Natural killer cell treated with Interleukin-12 subunit alpha and Interleukin-12 subunit beta and Interleukin-15 and Interleukin-18, amount 100 ng/mL, for 72 hours (primary cell): ENCODE data around the gene CHRNE. TPM values are rescaled to one million over a fixed set of nuclear protein-coding genes. Genes with fewer than 3 reads are reported as not detected.
A peak's percentile ranks its signal among the peaks of the same experiment; 100 is the strongest.

Experiments used
- ATAC-seq, 2 donors: fragments of 150-1000 bp; cut with Tn5 transposase in 1 of 2; sonication (Bioruptor Pico), chemical (Tn5 transposase) in 1 of 2; 2 replicates each; pipeline ENCODE4 v1.10.0; 2021
- DNase-seq: peaks from one replicate; pipeline ENCODE4 v3.0.0; 2022; ENCODE audit warnings: low spot score
- H3K27ac Mint-ChIP-seq, 2 donors: 1 replicate in 1 of 2; 2 replicates in 1 of 2; pipeline ENCODE4 v1.8.0; 2022; ENCODE audit warnings: mixed read lengths in 2 of 2, mild to moderate bottlenecking in 1 of 2, moderate library complexity in 1 of 2
- H3K27me3 Mint-ChIP-seq, 2 donors: 1 replicate in 1 of 2; 2 replicates in 1 of 2; pipeline ENCODE4 v1.8.0; 2022; ENCODE audit warnings: mixed read lengths in 2 of 2
- H3K36me3 Mint-ChIP-seq: one replicate; pipeline ENCODE4 v1.8.0; 2022; ENCODE audit warnings: mixed read lengths
- H3K4me1 Mint-ChIP-seq, 2 donors: 1 replicate in 1 of 2; 2 replicates in 1 of 2; pipeline ENCODE4 v1.8.0; 2022; ENCODE audit warnings: low read depth in 2 of 2, mixed read lengths in 2 of 2, mild to moderate bottlenecking in 1 of 2
- H3K4me3 Mint-ChIP-seq: one replicate; pipeline ENCODE4 v1.8.0; 2022; ENCODE audit warnings: mixed read lengths
- H3K9me3 Mint-ChIP-seq: 2 replicates; pipeline ENCODE4 v1.8.0; 2022; ENCODE audit warnings: mixed read lengths
- total RNA-seq, 2 donors: library from RNA; stranded (reverse); gene quantifications; one replicate each; pipeline ENCODE4 v1.2.3, GENCODE V29; 2022

CHRNE gene
- 1 to 10 TPM; 3.9 to 7.6 TPM for total RNA-seq

- peak within 1 kb of the TSS; percentile 82 to 92 for H3K27ac Mint-ChIP-seq
- no peaks in the 10 kb centered on the region for H3K27me3 Mint-ChIP-seq
- H3K4me3 Mint-ChIP-seq = peak within 1 kb of the TSS; percentile 84
- H3K36me3 Mint-ChIP-seq = no peaks in the 10 kb centered on the region
- ATAC-seq = peak; percentile 13 to 31
- DNase-seq = peak; percentile 76
- H3K4me1 Mint-ChIP-seq = peaks cover 26 to 38% of the 10 kb centered on the region in 2 donors
- no peaks in the 10 kb centered on the region for H3K9me3 Mint-ChIP-seq
Measured at GRCh38 chr17:4903051-4903818, at the start of gene CHRNE. TSS of gene CHRNE (minus strand) at chr17:4903098. CDS start at chr17:4903063, 35 bp downstream.

GRCh38 chr17:4951486-4951885, 48.6 kb upstream of the CHRNE start:
- peak overlapping the region; percentile 89 for H3K4me3 Mint-ChIP-seq
- ATAC-seq (no peak), DNase-seq (no peak)
- H3K9me3 Mint-ChIP-seq = no peaks in the 10 kb centered on the region
- peaks cover 7% of the 10 kb centered on the region for H3K36me3 Mint-ChIP-seq
- H3K27me3 Mint-ChIP-seq = no peaks in the 10 kb centered on the region
- H3K4me1 Mint-ChIP-seq = peaks cover 25 to 30% of the 10 kb centered on the region in 2 donors
- peak overlapping the region; percentile 78 to 96 for H3K27ac Mint-ChIP-seq

GRCh38 chr17:4950746-4951204, 47.9 kb upstream of the CHRNE start, which contains the start of gene ENO3:
TSS of gene ENO3 (plus strand) at chr17:4951119. CDS start at chr17:4951830, 711 bp downstream.
- Mint-ChIP-seq H3K36me3 (peaks cover 13% of the 10 kb centered on the region), H3K4me3 (peak within 1 kb of the TSS; percentile 89), H3K27ac (peak within 1 kb of the TSS; percentile 78 to 96), H3K27me3 (no peaks in the 10 kb centered on the region), H3K4me1 (peaks cover 27 to 31% of the 10 kb centered on the region in 2 donors), H3K9me3 (no peaks in the 10 kb centered on the region)
- no peak for DNase-seq
- no peak for ATAC-seq

GRCh38 chr17:4950075-4950745, 47.3 kb upstream of the CHRNE start:
- Mint-ChIP-seq H3K9me3 (no peaks in the 10 kb centered on the region), H3K4me1 (peaks cover 33 to 36% of the 10 kb centered on the region in 2 donors), H3K27ac (peak overlapping the region; percentile 78 to 96), H3K27me3 (no peaks in the 10 kb centered on the region), H3K36me3 (peaks cover 19% of the 10 kb centered on the region), H3K4me3 (peak overlapping the region; percentile 89)
- DNase-seq (no peak), ATAC-seq (peak; percentile 25 to 31)

GRCh38 chr17:4949321-4950074, 46.6 kb upstream of the CHRNE start:
- H3K9me3 Mint-ChIP-seq = no peaks in the 10 kb centered on the region
- H3K27me3 Mint-ChIP-seq = no peaks in the 10 kb centered on the region
- DNase-seq (peak; percentile 90), ATAC-seq (peak; percentile 57 to 63)
- peaks cover 40 to 44% of the 10 kb centered on the region in 2 donors for H3K4me1 Mint-ChIP-seq
- peaks cover 25% of the 10 kb centered on the region for H3K36me3 Mint-ChIP-seq
- peak overlapping the region; percentile 96 for H3K27ac Mint-ChIP-seq
- peak overlapping the region; percentile 100 for H3K4me3 Mint-ChIP-seq

GRCh38 chr17:4948931-4949320, 46.0 kb upstream of the CHRNE start:
- Mint-ChIP-seq H3K9me3 (no peaks in the 10 kb centered on the region), H3K4me3 (peak overlapping the region; percentile 100), H3K4me1 (peaks cover 45 to 49% of the 10 kb centered on the region in 2 donors), H3K36me3 (peaks cover 30% of the 10 kb centered on the region), H3K27me3 (no peaks in the 10 kb centered on the region), H3K27ac (peak overlapping the region; percentile 96)
- DNase-seq (peak; percentile 88), ATAC-seq (peak; percentile 67 to 77)

GRCh38 chr17:4948166-4948930, 45.5 kb upstream of the CHRNE start, which contains the start of gene PFN1:
TSS of gene PFN1 (minus strand) at chr17:4948530. CDS start at chr17:4948394, 136 bp downstream.
- DNase-seq = peak; percentile 93
- peak; percentile 63 to 79 for ATAC-seq
- H3K9me3 Mint-ChIP-seq = no peaks in the 10 kb centered on the region
- H3K4me1 Mint-ChIP-seq = peaks cover 47 to 55% of the 10 kb centered on the region in 2 donors
- H3K27ac Mint-ChIP-seq = peak within 1 kb of the TSS; percentile 96
- H3K36me3 Mint-ChIP-seq = peaks cover 31% of the 10 kb centered on the region
- H3K4me3 Mint-ChIP-seq = peak within 1 kb of the TSS; percentile 100
- no peaks in the 10 kb centered on the region for H3K27me3 Mint-ChIP-seq

- ATAC-seq = peak; percentile 50 to 62
- peaks cover 55 to 63% of the 10 kb centered on the region in 2 donors for H3K4me1 Mint-ChIP-seq
Measured at GRCh38 chr17:4947411-4948165, 44.7 kb upstream of the CHRNE start.

GRCh38 chr17:4947010-4947410, 44.1 kb upstream of the CHRNE start:
- no peak for DNase-seq
- H3K4me1 Mint-ChIP-seq = peaks cover 59 to 68% of the 10 kb centered on the region in 2 donors

More at GRCh38 chr17:4947411-4948165, 44.7 kb upstream of the CHRNE start:
- no peaks in the 10 kb centered on the region for H3K27me3 Mint-ChIP-seq
- H3K9me3 Mint-ChIP-seq = no peaks in the 10 kb centered on the region
- peak overlapping the region; percentile 100 for H3K4me3 Mint-ChIP-seq
- peak overlapping the region; percentile 95 to 96 for H3K27ac Mint-ChIP-seq
- peaks cover 36% of the 10 kb centered on the region for H3K36me3 Mint-ChIP-seq
- DNase-seq = peak; percentile 86

GRCh38 chr17:4946312-4946976, 43.5 kb upstream of the CHRNE start:
- peak overlapping the region; percentile 100 for H3K4me3 Mint-ChIP-seq
- ATAC-seq (no peak), DNase-seq (no peak)
- peak overlapping the region; percentile 95 to 96 for H3K27ac Mint-ChIP-seq
- H3K4me1 Mint-ChIP-seq = peaks cover 65 to 74% of the 10 kb centered on the region in 2 donors
- peaks cover 43% of the 10 kb centered on the region for H3K36me3 Mint-ChIP-seq
- H3K9me3 Mint-ChIP-seq = no peaks in the 10 kb centered on the region
- no peaks in the 10 kb centered on the region for H3K27me3 Mint-ChIP-seq

More at GRCh38 chr17:4947010-4947410, 44.1 kb upstream of the CHRNE start:
- Mint-ChIP-seq H3K27ac (peak overlapping the region; percentile 95 to 96), H3K4me3 (peak overlapping the region; percentile 100), H3K36me3 (peaks cover 38% of the 10 kb centered on the region), H3K9me3 (no peaks in the 10 kb centered on the region), H3K27me3 (no peaks in the 10 kb centered on the region)
- no peak for ATAC-seq

GRCh38 chr17:4945944-4946280, 43.0 kb upstream of the CHRNE start:
- Mint-ChIP-seq H3K27ac (peak overlapping the region; percentile 95 to 96), H3K4me3 (peak overlapping the region; percentile 100), H3K9me3 (no peaks in the 10 kb centered on the region), H3K36me3 (peaks cover 49% of the 10 kb centered on the region), H3K4me1 (peaks cover 66 to 74% of the 10 kb centered on the region in 2 donors), H3K27me3 (no peaks in the 10 kb centered on the region)
- DNase-seq (no peak), ATAC-seq (no peak)
